GM21529 (cell line): ENCODE data around the gene SYNE2.

ENCODE experiments used
- ATAC-seq: cut with Tn5 transposase; IDR thresholded peaks from one replicate; pipeline ENCODE4 v1.9.1; 2021; ENCODE audit not compliant: unreplicated experiment

SYNE2 gene

DNA sequence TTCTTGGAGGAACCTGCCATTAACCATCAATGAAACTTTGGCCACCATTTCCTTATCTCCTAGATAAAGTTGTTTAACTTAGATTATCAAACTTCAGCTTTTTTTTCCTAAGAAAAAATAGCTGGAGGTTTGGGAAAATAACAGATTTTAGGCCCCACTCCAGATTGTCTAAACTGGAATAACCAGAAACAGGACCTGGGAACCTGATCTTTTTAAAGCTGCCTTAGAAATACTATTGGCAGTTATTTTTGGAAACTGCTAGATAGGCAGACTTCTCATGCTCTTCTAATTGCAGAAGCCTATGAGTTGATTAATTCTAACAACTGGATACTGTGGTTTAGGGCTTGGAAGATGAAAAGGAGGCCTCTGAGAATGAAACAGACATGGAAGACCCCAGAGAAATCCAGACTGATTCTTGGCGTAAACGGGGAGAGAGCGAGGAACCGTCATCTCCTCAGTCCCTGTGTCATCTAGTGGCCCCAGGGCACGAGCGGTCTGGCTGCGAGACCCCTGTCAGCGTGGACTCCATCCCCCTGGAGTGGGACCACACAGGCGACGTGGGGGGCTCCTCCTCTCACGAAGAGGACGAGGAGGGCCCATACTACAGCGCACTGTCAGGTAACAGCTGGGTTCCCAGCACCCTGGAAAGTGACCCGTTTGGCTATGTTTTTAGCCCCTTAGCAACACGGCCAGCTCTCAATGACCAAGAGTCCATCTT lies 361.2 kb downstream of the SYNE2 start:
- ATAC-seq: no peak

DNA sequence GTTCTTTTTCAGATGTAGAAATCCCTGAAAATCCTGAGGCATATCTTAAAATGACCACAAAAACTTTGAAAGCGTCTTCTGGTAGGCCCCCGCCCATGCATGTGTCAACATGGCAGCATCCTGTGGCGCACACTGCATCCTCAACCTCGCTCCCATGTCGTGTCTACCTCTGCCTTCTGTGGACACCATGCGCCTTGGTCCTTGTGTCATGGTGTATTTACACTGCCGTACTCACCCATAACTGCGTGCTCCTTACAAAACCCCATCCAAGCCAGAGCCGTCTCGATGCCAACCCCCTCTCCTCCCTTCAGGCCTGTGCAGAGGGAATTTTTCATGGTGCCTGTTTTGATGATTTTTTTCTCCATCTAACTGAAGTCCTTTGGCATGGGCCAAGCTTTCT lies 362.5 kb downstream of the SYNE2 start:
- ATAC-seq: no peak

DNA sequence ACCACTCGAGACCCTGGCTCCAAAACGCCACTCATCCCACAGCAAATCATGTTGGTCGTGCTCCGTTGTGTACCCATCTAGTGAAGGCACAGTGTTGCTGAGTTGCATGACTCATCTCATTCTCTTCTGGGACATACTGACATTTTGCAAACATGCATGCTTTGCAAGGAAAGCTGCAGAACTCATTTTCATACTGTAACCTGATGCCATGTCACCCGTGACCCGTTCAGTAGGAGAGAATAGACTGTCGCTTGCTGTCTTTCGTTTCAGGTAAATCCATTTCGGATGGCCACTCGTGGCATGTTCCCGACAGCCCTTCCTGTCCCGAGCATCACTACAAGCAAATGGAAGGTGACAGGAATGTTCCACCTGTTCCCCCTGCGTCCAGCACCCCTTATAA lies 363.2 kb downstream of the SYNE2 start:
- ATAC-seq: no peak

DNA sequence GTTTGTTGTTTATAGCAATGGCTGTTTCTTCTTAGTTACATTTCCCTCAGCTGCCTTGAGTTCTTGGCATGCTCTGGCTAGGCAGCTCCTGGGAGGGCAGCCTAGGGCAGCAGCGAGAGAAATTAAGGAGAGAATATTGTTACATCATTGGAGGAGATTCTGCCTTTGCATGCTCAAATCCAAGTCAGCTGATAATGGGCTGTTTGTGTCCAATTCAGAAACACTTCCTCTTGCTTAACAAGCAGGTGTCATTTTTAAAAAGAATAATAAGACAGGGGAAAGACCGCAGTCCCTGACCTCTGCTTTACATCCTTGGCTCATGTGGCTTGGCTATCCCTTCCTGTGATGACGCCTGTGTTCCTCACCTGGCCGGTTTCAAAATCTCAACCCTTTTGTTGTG lies 364.5 kb downstream of the SYNE2 start:
- peak; percentile 46 for ATAC-seq

DNA sequence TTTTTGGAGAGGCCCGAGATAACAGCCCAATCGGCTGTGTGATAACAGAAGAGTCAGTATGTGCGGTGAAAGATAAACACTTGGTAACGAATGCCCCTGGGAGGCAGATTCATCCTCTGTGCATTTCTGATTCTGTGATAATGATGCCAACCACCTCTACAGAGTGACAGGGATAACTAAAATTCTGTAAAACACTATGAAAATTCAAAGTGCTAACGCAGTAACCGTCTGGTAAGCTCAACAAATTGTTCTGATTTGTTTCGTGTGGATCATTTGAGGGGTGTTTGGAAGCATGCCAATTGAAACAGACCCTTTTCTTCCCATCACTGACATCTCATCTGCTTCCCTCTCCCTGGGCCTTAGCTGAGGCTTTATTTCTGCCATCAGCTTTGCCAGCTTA lies 365.0 kb downstream of the SYNE2 start:
- no peak for ATAC-seq

DNA sequence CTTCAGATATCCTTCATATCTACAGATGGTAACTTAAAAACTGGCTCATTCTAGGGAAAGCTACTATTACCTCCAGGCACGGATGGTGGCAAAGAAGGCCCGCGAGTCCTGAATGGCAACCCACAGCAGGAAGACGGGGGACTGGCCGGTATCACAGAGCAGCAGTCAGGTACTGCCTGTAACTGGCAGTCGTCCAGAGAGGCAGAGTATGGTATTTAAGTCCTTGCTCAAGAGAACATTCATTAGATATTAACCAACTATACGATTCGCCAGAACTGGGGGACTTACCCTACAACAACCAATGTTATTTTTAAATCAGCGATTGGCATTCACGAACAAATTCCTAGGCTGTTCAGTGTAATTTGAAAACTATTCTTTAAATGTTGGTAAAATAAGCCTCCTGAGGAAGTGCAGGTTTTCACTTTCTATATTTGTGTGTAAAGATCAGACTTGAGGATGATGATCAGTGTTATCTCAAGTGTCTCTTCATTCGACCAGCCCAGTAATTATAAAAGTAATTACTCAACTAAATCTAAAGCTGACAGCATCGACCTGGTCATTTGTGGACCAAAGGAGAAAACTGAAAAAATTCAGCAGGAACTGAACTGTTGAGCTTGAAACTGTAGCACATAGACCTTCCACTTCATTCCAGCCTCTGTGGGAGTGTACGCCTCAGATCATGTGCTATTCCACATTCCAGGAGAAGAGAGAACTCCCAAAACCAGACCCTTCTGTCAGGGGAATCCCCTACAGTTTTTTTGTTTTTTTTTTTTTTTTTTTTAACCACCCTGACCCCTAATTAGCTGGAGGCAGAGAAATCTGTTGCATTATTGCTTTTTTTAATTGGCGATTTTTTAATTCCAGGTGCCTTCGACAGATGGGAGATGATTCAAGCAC lies 365.8 kb downstream of the SYNE2 start:
- ATAC-seq: peak; percentile 62

DNA sequence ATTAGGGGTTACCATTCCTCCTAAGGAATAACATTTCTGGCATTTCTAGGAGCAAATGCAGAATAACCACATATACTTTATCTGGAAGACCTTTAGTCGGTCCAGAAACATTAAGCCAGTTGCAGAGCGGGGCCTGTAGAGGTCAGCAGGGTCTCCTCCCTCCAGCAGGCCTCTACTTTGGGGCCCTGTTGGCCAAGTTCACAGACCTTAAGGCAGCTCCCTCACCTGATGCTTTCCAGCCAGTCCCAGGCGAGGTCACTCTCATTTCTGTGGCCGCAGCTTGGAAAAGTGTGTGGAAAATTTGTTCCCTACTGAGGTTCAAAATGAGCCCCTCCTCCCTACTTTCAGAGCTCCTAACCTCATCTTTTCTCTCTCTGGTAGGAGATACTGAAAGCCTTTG lies 367.3 kb downstream of the SYNE2 start:
- ATAC-seq: no peak

DNA sequence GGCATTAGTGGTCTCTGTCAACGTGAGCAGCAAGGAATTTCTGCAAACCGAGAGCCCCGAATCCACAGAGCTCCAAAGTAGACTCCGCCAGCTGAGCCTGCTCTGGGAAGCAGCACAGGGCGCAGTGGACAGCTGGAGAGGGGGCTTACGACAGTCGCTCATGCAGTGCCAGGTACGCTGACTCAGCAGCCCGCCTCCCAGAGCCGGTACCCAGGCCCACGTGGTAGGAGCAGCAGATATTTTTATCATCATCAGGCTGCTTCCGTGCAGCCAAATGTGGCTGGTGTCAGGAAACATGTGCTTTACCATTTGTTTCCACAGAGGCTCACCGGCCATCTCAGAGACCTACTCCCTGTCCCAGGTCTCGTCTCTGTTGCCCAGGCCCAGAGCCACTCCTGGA lies 367.7 kb downstream of the SYNE2 start:
- ATAC-seq: no peak

DNA sequence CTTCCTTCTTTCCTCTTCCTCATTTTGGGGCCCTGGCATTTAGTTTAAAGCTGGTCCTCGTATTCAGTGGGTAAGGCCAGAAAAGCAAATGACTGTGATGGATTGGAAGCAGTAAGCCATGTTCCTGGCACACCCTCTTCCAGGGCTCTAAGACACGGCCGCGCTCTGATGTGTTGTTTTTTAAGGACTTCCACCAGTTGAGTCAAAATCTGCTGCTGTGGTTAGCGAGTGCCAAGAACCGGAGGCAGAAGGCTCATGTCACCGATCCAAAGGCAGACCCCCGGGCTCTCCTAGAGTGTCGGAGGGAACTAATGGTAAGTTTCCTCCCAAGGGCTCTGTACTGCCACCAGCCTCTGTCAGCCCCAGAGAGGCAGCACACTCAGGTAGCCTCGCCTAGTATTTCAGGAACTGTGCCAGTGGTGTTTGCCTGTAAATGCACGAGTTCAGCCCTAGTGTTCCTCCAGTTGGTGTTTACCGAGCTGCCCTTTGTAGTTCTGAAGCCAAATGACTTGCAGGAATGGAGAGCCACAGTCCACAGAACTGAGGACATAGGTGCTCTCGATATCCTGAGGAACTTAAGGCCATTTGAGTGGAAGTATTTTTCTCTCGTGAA lies 368.7 kb downstream of the SYNE2 start:
- ATAC-seq: no peak

DNA sequence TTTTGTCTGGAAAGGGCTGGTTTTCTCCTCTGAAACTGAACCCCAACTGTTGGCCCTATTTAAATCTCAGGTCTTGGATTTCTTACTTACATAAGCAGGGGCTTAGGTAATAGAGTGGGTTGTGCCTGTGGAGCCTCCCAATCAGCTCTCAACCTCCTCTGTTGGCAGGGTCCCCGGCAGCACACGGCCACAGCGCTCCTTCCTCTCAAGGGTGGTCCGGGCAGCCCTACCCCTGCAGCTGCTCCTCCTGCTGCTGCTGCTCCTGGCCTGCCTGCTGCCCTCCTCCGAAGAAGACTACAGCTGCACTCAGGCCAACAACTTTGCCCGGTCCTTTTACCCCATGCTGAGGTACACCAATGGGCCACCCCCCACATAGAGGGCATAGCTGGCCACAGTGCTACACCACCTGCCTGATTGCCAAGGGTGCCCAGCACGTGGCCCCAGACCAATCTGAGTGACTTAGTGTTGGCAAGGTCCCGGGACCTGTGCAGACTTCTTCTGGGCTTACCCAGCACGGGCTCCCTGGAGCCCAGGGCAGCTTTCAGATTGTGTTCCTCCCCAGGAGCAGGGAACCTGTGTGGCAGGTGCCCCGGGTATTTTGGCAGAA lies 372.4 kb downstream of the SYNE2 start:
- ATAC-seq: no peak

DNA sequence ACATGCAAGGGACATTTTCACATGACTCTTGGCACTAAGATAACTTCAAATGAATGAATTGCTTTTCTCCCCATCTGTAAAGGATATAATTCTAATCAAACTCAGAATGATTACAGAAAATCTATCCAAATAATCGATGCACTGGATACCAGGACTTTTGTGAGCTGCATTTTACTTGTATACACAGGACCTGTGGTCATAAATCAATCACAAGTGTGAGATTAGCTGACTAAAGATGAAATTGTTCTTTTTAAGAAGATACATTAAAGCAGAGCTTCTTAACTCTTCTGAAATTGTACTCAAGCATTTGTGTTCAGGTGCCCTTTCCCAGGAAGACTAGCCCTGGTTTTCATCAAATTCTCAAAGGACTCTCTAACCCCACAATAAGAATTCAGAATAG lies 375.1 kb downstream of the SYNE2 start:
- no peak for ATAC-seq

DNA sequence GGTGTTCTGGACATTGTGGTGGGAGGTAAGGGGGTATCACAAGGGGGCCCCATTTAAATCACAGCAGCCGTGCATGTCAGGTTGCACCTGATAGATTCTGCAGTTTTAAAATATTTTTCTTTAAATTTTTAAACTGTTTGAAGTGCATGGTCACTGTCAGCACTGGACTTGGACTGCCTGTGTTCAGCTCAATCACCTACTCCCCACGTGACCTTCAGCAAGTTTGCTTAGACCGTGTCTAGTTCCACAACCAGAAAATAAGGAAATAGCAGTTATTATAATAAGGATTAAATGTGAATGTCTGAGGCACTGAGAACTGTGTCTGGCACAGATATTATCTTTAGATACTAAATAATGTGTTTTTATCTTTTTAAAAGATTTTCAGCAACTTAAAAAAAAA lies 376.7 kb downstream of the SYNE2 start:
- no peak for ATAC-seq

DNA sequence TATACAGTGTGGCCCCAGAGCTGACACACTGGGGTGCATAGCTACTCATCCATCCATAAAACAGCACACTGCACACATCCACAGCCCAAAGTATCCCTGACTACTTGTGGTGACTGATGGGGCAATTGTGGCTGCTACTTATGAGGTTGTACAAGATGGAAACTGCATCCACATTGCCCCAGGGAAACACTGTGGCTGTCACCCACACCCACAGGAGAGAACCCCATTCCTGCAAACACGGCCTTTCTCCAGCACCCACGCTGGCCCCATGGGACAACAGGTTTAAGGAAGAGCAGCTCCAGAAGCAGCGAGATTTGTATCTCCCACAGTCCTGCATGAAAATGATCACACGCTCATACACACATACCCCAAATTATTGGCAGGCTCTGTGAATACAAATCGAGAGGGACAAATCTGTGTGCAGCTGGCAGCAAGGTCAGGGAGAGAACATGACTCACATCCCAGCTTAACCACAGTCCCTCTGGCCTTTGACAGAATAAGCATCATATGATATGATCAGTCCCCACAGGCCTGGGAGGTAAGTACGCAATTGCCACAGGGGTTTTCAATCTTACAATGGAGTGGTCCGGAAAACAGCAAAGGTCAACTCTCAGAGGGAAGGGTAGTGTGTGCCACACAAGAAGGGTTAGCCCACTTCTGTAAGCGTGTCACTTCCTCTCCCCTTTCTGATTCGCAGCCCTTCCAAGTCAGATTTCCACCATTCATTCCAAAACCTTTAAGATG lies 379.5 kb downstream of the SYNE2 start:
- peak; percentile 35 for ATAC-seq

DNA sequence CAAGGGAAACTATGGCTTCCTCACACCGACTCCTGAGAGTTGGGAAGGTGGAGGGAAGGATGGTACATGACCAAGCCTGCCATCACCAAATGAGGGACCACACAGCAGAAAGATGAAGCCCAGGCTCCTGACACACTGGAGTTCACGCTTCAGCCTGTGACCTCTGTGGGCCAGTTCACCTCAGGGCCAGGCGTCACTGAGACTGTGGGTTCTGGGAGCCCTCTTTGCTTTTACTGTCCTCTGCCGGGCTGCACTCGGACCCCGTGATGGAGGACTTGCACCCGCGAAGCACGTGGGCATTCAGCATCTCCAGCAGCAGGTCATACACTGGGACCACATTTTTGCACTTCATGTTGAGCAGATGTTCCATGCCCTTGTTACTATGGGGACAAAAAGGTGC lies 380.1 kb downstream of the SYNE2 start:
- no peak for ATAC-seq

DNA sequence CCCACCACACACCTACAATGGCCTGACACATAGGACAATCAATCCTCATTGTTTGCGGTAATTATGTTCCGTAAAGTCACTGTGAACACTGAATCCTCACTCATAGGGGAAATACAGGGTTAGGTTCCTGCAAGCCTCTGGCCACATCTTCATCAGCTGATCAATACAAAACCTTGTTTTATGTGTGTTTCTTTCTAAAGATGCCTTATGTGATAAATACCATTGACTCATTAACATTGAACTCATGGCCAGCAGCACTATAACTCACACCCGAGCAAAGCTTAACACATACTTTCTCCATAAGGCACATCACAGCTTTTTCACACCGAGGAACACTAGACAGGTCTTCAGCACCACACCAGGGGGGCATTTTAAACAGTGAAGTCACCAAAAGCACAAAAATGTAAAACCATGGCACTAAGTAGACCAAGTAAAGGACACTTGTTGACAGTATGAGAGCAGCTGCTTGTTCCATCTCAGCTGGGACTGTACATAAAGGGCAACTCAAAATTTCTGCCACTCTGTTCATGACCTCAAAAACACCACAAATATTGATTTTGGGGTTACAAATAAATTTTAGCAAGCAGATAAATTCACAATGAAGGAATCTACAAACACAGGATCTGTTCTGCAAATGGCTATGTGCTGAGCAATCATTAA lies 380.9 kb downstream of the SYNE2 start:
- ATAC-seq: no peak

DNA sequence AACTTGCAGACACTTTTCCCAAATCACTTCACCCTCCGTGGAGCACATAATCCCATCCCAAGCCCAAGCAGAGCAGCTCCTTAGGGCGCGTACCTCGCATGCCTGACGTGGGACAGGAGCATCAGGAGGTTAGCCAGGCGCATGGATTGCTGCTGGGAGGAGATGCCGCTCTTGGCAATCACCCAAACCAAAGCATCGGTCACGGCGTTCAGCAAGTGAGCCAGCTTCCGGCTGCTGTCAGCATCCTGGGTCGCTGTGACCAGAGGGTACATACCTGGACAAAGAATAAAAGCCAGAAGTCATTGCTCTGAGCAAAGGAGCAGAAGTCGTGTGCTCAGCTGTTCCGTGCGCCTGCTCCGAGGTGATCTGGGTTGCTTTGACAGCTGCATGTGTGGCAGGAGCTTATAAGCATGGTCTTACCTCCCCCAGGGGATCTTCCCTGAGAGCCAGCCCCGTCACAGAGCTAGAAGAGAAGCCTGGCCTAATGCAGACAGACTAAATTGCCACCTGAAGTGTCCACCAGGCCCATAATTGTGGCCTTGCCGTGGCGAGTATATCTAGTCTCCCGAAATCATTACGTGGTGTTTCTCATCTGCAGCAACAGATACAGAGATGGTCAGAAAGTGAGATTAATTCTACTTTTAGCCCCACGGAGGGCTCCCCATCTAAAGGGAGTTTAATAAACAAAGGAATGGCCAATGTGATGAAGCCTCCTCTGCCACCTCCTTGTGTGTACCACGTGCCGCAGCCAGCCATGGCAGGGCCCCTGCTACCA lies 382.3 kb downstream of the SYNE2 start:
- peak; percentile 0 for ATAC-seq

DNA sequence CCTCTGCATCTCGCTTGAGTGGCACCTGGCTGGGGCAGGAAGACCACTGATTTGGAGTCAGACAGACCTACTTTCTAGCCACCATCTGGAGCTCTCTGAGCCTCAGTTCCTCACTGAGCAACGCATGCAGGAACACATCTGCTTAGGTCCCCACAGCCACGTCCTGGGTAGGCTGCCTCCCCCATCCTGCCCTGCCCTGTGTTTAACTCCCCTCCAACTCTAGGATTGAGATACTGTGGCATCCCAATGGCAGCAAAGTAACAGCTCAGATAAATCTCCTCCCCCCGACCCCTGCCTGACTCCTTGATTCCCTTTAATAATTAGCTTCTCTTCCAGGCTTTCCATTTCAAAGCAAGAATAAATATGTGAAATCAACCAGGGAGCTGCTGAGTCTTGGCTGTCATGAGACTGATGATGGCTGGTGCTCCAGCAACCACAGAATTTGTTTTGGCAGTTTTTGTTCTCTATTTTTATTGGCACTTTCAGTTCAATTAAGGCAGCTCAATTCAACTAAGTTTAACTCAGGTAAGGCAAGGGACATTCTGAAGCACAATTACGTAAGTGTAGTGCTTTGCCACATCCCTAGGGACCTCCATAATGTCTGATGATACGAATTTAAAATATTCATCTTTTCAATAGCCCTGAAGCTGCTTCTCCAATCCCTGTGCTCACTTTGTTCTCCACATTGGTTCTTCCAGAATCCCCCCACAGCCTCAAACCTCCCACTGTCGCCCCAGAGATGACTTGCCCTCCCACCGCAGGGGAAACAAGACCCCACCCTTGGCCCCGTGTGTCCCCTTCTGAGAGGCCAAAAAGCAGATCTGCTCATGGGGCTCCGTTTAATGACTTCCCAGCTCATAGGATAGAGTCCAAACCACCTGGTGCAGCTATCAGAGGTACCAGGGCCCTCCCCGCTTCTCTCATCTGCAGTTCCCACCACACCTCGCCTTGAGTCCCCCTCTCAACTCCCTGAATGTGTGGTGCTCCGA lies 383.1 kb downstream of the SYNE2 start:
- ATAC-seq: peak; percentile 69

DNA sequence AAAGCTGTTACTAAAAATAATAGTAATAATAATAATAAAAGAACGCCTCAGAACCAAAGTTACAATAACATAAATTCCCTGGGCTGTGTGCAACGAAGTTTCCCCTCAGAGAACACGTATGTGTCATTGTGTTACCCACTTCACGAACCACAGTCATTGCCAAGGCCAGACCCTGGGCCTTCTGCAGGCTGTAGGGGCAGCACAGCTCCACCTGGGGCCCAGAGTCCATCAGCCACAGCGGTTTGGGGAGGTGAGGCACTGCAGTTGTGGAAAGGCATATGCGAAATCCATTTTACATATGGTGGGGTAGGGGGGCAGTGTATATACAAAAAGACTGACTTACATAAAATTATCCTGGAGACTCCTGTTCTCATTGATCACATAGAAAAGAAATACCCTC lies 385.2 kb downstream of the SYNE2 start:
- ATAC-seq: no peak
